A673 (cell line): ENCODE results near the gene EEFSEC.

Experiments
- EZH2 ChIP-seq: fragments of 200-600 bp; sonication (generic); IDR thresholded peaks from 2 replicates; pipeline ENCODE4 v1.6.1; 2017; ENCODE audit warnings: borderline replicate concordance, low read depth, mild to moderate bottlenecking, mixed read lengths, antibody characterized with exemption, low read length; ENCODE audit not compliant: poor library complexity, severe bottlenecking
- TF ChIP-seq, protein P1 (sequence below): fragments of 300-800, 200-600 bp; sonication (generic); conservative IDR thresholded peaks from 2 replicates; pipeline ENCODE4 v1.5.1; 2017; ENCODE audit warnings: low read depth, mild to moderate bottlenecking, antibody characterized with exemption, low read length, moderate library complexity, mixed read lengths

DNA sequence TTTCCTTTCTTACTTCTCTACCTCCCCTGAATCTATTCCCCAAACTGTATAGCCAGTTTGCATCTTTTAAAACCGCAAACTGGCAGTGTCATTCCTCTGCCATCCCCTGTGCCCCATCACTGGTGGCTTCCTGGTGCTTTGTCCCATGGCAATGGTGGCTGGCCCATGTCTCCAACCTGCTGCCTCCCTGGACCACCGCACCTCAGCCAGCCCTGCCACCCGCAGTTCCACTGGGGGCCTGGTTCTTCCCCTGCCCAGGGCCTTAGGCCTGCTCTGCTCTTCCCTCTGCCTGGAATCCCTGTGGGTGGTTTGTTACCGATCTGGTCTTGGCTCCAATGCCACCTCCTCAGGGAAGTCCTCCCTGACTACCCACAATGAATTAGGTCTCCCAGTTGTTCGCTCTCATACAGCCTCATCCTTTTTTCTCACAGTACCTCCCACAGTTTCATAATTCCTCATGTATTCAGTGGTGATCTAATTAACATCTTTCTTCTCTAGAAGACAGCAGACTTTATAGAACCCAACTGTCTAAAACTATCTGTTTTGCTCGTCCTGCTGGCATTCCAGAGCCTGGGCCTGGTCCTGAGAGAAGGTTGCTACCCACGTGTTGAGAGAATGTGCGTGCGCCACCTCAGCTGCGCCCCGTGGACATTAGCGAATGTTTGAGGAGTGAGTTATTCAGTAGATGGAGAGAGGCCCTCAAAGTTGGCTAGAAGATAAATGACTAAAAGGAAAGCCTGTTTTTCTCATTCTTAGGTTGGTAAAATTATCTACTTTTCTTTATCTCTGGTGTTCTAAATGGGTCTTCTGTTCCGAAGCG is 183.3 kb downstream of the EEFSEC start:
- no peak for TF ChIP-seq EZH2
- TF ChIP-seq, protein P1, sequence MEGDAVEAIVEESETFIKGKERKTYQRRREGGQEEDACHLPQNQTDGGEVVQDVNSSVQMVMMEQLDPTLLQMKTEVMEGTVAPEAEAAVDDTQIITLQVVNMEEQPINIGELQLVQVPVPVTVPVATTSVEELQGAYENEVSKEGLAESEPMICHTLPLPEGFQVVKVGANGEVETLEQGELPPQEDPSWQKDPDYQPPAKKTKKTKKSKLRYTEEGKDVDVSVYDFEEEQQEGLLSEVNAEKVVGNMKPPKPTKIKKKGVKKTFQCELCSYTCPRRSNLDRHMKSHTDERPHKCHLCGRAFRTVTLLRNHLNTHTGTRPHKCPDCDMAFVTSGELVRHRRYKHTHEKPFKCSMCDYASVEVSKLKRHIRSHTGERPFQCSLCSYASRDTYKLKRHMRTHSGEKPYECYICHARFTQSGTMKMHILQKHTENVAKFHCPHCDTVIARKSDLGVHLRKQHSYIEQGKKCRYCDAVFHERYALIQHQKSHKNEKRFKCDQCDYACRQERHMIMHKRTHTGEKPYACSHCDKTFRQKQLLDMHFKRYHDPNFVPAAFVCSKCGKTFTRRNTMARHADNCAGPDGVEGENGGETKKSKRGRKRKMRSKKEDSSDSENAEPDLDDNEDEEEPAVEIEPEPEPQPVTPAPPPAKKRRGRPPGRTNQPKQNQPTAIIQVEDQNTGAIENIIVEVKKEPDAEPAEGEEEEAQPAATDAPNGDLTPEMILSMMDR, result no peak
